ENCODE data around the gene PLPP1.

DNA sequence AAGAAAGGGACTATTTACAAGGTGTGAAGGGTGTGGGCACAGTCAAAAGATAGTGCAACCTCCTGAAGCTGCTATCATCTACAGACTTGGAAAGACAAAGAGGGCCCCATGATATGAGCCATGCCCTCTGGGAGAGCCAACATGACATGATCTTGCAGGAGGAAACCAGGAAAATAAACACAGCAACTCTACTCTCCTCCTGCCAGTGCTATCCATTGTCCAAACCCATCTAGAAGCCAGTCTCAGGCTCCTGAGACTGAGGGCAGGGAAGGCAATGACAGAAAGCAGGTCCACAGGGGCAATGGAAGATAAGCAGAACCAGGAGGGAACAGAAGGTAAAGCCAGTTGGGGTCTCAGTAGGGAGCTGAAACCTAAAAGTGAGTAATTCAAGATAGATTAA, 37.1 kb downstream of the PLPP1 start:
- TF ChIP-seq EZH2 (IDR thresholded peaks at IDR 0.05; ENCODE audit: borderline replicate concordance, low read length) (no peak), CTCF (conservative IDR thresholded peaks at IDR 0.05 in 1 of 2, IDR thresholded peaks at IDR 0.05 in 1 of 2; ENCODE audit: extremely low read depth in 1 of 2, insufficient read depth in 1 of 2, low read depth in 1 of 2, low read length in 2 of 2) (no peak)

All from mammary epithelial cell (primary cell).